ENCODE measurements around the gene SERPINA3. TPM values are rescaled to one million over a fixed set of nuclear protein-coding genes. Genes with fewer than 3 reads are reported as not detected.

SERPINA3 gene
- total and polyA plus RNA-seq, 8 donors = 1.1 to 198 (median 1.4) TPM

GRCh38 chr14:94654071-94654861 lies 42.1 kb downstream of the SERPINA3 start:
- Histone ChIP-seq H3K27me3 (no peaks in the 10 kb centered on the region), H3K4me3 (no peak overlapping the region), H3K36me3 (no peaks in the 10 kb centered on the region), H3K4me1 (no peaks in the 10 kb centered on the region), H3K9me3 (peaks cover 0 to under 1% of the 10 kb centered on the region in 2 donors), H3K27ac (no peak overlapping the region)
- peak in 1 of 4 donors; percentile 19 for DNase-seq
- no peak for ATAC-seq
- TF ChIP-seq, protein P1, sequence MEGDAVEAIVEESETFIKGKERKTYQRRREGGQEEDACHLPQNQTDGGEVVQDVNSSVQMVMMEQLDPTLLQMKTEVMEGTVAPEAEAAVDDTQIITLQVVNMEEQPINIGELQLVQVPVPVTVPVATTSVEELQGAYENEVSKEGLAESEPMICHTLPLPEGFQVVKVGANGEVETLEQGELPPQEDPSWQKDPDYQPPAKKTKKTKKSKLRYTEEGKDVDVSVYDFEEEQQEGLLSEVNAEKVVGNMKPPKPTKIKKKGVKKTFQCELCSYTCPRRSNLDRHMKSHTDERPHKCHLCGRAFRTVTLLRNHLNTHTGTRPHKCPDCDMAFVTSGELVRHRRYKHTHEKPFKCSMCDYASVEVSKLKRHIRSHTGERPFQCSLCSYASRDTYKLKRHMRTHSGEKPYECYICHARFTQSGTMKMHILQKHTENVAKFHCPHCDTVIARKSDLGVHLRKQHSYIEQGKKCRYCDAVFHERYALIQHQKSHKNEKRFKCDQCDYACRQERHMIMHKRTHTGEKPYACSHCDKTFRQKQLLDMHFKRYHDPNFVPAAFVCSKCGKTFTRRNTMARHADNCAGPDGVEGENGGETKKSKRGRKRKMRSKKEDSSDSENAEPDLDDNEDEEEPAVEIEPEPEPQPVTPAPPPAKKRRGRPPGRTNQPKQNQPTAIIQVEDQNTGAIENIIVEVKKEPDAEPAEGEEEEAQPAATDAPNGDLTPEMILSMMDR (IDR thresholded peaks at IDR 0.05) = no peak
- intact Hi-C loops (cut with DNase I) = no loop called here

DNA sequence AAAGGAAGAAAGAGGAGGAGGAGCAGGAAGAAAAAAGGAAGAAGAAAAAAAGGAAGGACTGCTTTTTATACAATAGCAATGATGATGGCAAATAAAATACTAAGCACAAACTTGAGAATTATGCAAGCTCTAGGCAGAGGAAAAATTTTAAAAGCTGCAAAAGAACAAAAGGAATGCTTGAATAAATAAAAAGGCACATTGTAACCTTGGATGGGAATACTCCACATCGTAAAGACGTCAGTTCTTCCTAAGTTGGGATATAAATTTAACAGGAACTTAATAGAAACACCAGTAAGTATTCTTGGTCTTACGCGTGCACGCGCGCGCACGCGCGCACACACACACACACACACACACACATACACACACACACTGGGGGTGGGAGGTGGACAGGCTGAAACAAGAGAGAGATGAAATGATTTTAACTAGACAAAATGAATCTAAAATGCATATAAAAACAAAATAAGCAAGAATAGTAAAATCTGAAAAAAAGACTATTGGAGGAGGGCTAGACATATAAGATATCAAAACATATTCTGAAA lies 43.0 kb downstream of the SERPINA3 start:
- H3K4me1 ChIP-seq = no peaks in the 10 kb centered on the region
- ATAC-seq (no peak), DNase-seq (no peak)
- no peaks in the 10 kb centered on the region for H3K27me3 ChIP-seq
- no peaks in the 10 kb centered on the region for H3K36me3 ChIP-seq
- TF ChIP-seq, protein P1 (IDR thresholded peaks at IDR 0.05) = no peak
- H3K4me3 ChIP-seq = no peak overlapping the region
- H3K9me3 ChIP-seq = no peaks in the 10 kb centered on the region
- no peak overlapping the region for H3K27ac ChIP-seq
- intact Hi-C loops (cut with DNase I) = no loop called here

- Histone ChIP-seq H3K36me3 (no peaks in the 10 kb centered on the region), H3K4me3 (no peak overlapping the region), H3K27me3 (peaks cover 0 to 7% of the 10 kb centered on the region in 2 donors), H3K9me3 (no peaks in the 10 kb centered on the region), H3K27ac (no peak overlapping the region), H3K4me1 (no peaks in the 10 kb centered on the region)
- no peak for ATAC-seq
- intact Hi-C loops (cut with DNase I) = no loop called here
- no peak for DNase-seq
- TF ChIP-seq, protein P1 (IDR thresholded peaks at IDR 0.05) = no peak
Measured at GRCh38 chr14:94656043-94656442, 43.9 kb downstream of the SERPINA3 start.

GRCh38 chr14:94659256-94659655 lies 47.1 kb downstream of the SERPINA3 start:
- H3K4me3 ChIP-seq = no peak overlapping the region
- H3K36me3 ChIP-seq = no peaks in the 10 kb centered on the region
- no peaks in the 10 kb centered on the region for H3K4me1 ChIP-seq
- TF ChIP-seq, protein P1 (IDR thresholded peaks at IDR 0.05) = no peak
- H3K27me3 ChIP-seq = peaks cover 0 to 19% of the 10 kb centered on the region in 2 donors
- H3K27ac ChIP-seq = no peak overlapping the region
- no peaks in the 10 kb centered on the region for H3K9me3 ChIP-seq
- DNase-seq (peak in 2 of 4 donors; percentile 44 to 45), ATAC-seq (no peak)
- intact Hi-C loops (cut with DNase I) = no loop called here

DNA sequence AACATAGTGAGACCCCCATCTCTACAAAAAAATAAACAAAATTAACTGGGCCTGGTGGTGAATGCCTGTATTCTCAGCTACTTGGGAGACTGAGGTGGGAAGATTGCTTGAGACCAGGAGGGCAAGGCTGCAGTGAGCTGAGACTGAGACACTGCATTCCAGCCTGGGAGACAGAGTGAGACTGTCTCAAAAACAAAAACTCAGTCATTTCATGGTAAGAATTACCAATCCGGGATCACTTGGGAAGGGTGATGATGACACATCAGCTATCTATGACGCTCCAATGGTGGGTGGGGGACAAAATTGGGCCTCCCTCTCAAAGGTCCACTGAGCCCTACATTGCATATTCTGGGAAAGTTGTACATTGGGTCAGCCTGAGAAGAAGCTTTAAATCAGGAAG lies 47.7 kb downstream of the SERPINA3 start:
- no peak overlapping the region for H3K27ac ChIP-seq
- peaks cover 0 to 19% of the 10 kb centered on the region in 2 donors for H3K27me3 ChIP-seq
- intact Hi-C loops (cut with DNase I) = no loop called here
- ATAC-seq (no peak), DNase-seq (no peak)
- TF ChIP-seq, protein P1 (IDR thresholded peaks at IDR 0.05) = no peak
- no peaks in the 10 kb centered on the region for H3K36me3 ChIP-seq
- no peak overlapping the region for H3K4me3 ChIP-seq
- H3K9me3 ChIP-seq = no peaks in the 10 kb centered on the region
- no peaks in the 10 kb centered on the region for H3K4me1 ChIP-seq
